A549 (cell line): ENCODE results near the gene BMERB1. TPM values are rescaled to one million over a fixed set of nuclear protein-coding genes. Genes with fewer than 3 reads are reported as not detected.

Experiments
- ATAC-seq, 2 experiments: fragments of 200-7000 bp in 1 of 2; fragments of >200 bp in 1 of 2; cut with Nextera tagmentation in 1 of 2; cut with Tn5 transposase in 1 of 2; 3 replicates each; pipeline versions ENCODE4 v1.8.0 to v1.9.1; 2018 to 2020; ENCODE audit warnings: mild to moderate bottlenecking in 1 of 2, moderate library complexity in 1 of 2
- CTCF ChIA-PET: fragments of 300-600 bp; sonication (Branson Sonifier 250); formaldehyde crosslinking; extraction: SDS; loops from one replicate; lab custom pipeline; 2021; ENCODE audit warnings: antibody characterized with exemption, inconsistent platforms; lab: Yijun Ruan, JAX
- POLR2A ChIA-PET: fragments of 350-600 bp; formaldehyde crosslinking; extraction: SDS; loops from one replicate; lab custom pipeline; 2021; ENCODE audit warnings: antibody characterized with exemption, inconsistent platforms; lab: Yijun Ruan, JAX
- DNase-seq, 2 experiments: peaks; one replicate each; pipeline versions ENCODE4 v3.0.0 to v3.0.0-alpha.2; 2011 to 2016; ENCODE audit warnings: low read depth in 1 of 2, low spot score in 1 of 2
- FAIRE-seq: peaks from 2 replicates; lab custom pipeline; 2011; peaks lifted over from hg19 to GRCh38; lab: Jason Lieb, UNC
- H3K27ac ChIP-seq, 2 experiments: fragments of >200 bp; sonication (Bioruptor Twin); formaldehyde crosslinking; 3 replicates each; pipeline ENCODE4 v1.5.1; 2016 to 2017
- H3K4me1 ChIP-seq: fragments of >200 bp; sonication (Bioruptor Twin); formaldehyde crosslinking; 3 replicates; pipeline ENCODE4 v1.6.1; 2016
- H3K4me2 ChIP-seq: fragments of >200 bp; sonication (Bioruptor Twin); formaldehyde crosslinking; 3 replicates; pipeline ENCODE4 v1.6.1; 2016
- H3K4me3 ChIP-seq: fragments of >200 bp; sonication (Bioruptor Twin); formaldehyde crosslinking; 3 replicates; pipeline ENCODE4 v1.5.1; 2016
- H3K9me3 ChIP-seq: fragments of >200 bp; sonication (Bioruptor Twin); formaldehyde crosslinking; 3 replicates; pipeline ENCODE4 v1.6.1; 2016
- CBX2 ChIP-seq: fragments of 200-600 bp; sonication (generic); IDR thresholded peaks from 2 replicates; pipeline ENCODE4 v1.6.1; 2016; ENCODE audit warnings: low read depth, mild to moderate bottlenecking, borderline replicate concordance
- CBX8 ChIP-seq: fragments of 200-600 bp; sonication (generic); IDR thresholded peaks from 2 replicates; pipeline ENCODE4 v1.6.1; 2016
- CEBPB ChIP-seq, 2 experiments: fragments of >200 bp in 1 of 2; sonication (Bioruptor Twin) in 1 of 2; formaldehyde crosslinking in 1 of 2; IDR thresholded peaks; 2 replicates each; pipeline ENCODE4 v1.6.1; 2012 to 2016
- CHD4 ChIP-seq: fragments of 200-600 bp; sonication (generic); IDR thresholded peaks from 2 replicates; pipeline ENCODE4 v1.6.1; 2016; ENCODE audit warnings: antibody characterized with exemption, mild to moderate bottlenecking, borderline replicate concordance
- EHF ChIP-seq: fragments of 250-450 bp; sonication (Bioruptor Pico); IDR thresholded peaks from 2 replicates; pipeline ENCODE4 v1.5.0; 2020; ENCODE audit warnings: mild to moderate bottlenecking
- ELK1 ChIP-seq: fragments of 150-350 bp; IDR thresholded peaks from 2 replicates; pipeline ENCODE4 v1.6.1; 2014; ENCODE audit warnings: low read depth, mild to moderate bottlenecking, low read length
- EP300 ChIP-seq, 2 experiments: fragments of >200 bp; sonication (Bioruptor Twin); formaldehyde crosslinking; IDR thresholded peaks; 2 replicates in 1 of 2; 3 replicates in 1 of 2; pipeline ENCODE4 v1.6.1; 2016 to 2017
- ESRRA ChIP-seq: fragments of 150-350 bp; IDR thresholded peaks from 2 replicates; pipeline ENCODE4 v1.6.1; 2014; ENCODE audit warnings: mild to moderate bottlenecking, low read length, borderline replicate concordance
- FOSL2 ChIP-seq, 2 experiments: fragments of 450-650 bp in 1 of 2; fragments of >200 bp in 1 of 2; sonication (Bioruptor Twin) in 1 of 2; formaldehyde crosslinking; IDR thresholded peaks; 2 replicates each; pipeline versions ENCODE4 v1.5.0 to v1.6.1; 2016 to 2020; ENCODE audit warnings: mild to moderate bottlenecking in 1 of 2, moderate library complexity in 1 of 2
- GATA3 ChIP-seq: IDR thresholded peaks from 2 replicates; pipeline ENCODE4 v1.6.1; 2012; ENCODE audit warnings: borderline replicate concordance
- HEYL ChIP-seq: fragments of 250-450 bp; sonication (Bioruptor Pico); IDR thresholded peaks from 2 replicates; pipeline ENCODE4 v1.8.0; 2021; ENCODE audit warnings: mild to moderate bottlenecking, moderate library complexity
- HMGXB4 ChIP-seq: fragments of 250-450 bp; sonication (Bioruptor Pico); IDR thresholded peaks from 2 replicates; pipeline ENCODE4 v1.5.0; 2021; ENCODE audit warnings: mild to moderate bottlenecking, moderate library complexity, borderline replicate concordance
- HOXB13 ChIP-seq: fragments of 250-450 bp; sonication (Bioruptor Pico); IDR thresholded peaks from 2 replicates; pipeline ENCODE4 v1.5.0; 2020; ENCODE audit warnings: low read depth, mild to moderate bottlenecking, moderate library complexity
- HOXB5 ChIP-seq: fragments of 250-450 bp; sonication (Bioruptor Pico); IDR thresholded peaks from 2 replicates; pipeline ENCODE4 v1.5.0; 2020; ENCODE audit warnings: mild to moderate bottlenecking, moderate library complexity
- KDM1A ChIP-seq: fragments of 200-600 bp; sonication (generic); IDR thresholded peaks from 2 replicates; pipeline ENCODE4 v1.6.1; 2016; ENCODE audit warnings: low read depth, mild to moderate bottlenecking
- KDM5A ChIP-seq: fragments of 200-600 bp; sonication (generic); IDR thresholded peaks from 2 replicates; pipeline ENCODE4 v1.6.1; 2016; ENCODE audit warnings: antibody characterized with exemption, mild to moderate bottlenecking
- MAFK ChIP-seq: fragments of 450-650 bp; IDR thresholded peaks from 2 replicates; pipeline ENCODE4 v1.6.1; 2014; ENCODE audit not compliant: partially characterized antibody
- MAZ ChIP-seq: fragments of 150-350 bp; IDR thresholded peaks from 2 replicates; pipeline ENCODE4 v1.6.1; 2014; ENCODE audit warnings: antibody characterized with exemption, low read depth, low read length, borderline replicate concordance
- MYC ChIP-seq: IDR thresholded peaks from 2 replicates; pipeline ENCODE4 v1.6.1; 2012; ENCODE audit warnings: mild to moderate bottlenecking, inconsistent platforms, low read length, improper control_type of control experiment, borderline replicate concordance
- NFE2L2 ChIP-seq: fragments of 150-350 bp; conservative IDR thresholded peaks from 2 replicates; pipeline ENCODE4 v1.6.1; 2014; ENCODE audit warnings: low read length
- PHF8 ChIP-seq: fragments of 200-600 bp; sonication (generic); IDR thresholded peaks from 2 replicates; pipeline ENCODE4 v1.6.1; 2016; ENCODE audit warnings: low read depth, mild to moderate bottlenecking, antibody characterized with exemption, moderate library complexity, borderline replicate concordance
- POLR2A ChIP-seq: IDR thresholded peaks from 2 replicates; pipeline ENCODE4 v1.6.1; 2012; ENCODE audit warnings: mild to moderate bottlenecking, low read length
- POLR2AphosphoS2 ChIP-seq: conservative IDR thresholded peaks from 2 replicates; pipeline ENCODE4 v1.6.1; 2012; ENCODE audit warnings: low read length, improper control_type of control experiment, inconsistent platforms
- RAD21 ChIP-seq, 2 experiments: fragments of >200 bp in 1 of 2; sonication (Bioruptor Twin) in 1 of 2; formaldehyde crosslinking in 1 of 2; IDR thresholded peaks in 1 of 2; conservative IDR thresholded peaks in 1 of 2; 2 replicates in 1 of 2; 3 replicates in 1 of 2; pipeline ENCODE4 v1.6.1; 2012 to 2018; ENCODE audit warnings: inconsistent platforms in 1 of 2
- RARB ChIP-seq: fragments of 250-450 bp; sonication (Bioruptor Pico); IDR thresholded peaks from 2 replicates; pipeline ENCODE4 v1.8.0; 2021; ENCODE audit warnings: mild to moderate bottlenecking, moderate library complexity
- SMC3 ChIP-seq: fragments of >200 bp; sonication (Bioruptor Twin); formaldehyde crosslinking; IDR thresholded peaks from 3 replicates; pipeline ENCODE4 v1.6.1; 2018; ENCODE audit warnings: inconsistent platforms
- SREBF2 ChIP-seq: fragments of 450-650 bp; IDR thresholded peaks from 2 replicates; pipeline ENCODE4 v1.6.1; 2014; ENCODE audit warnings: mild to moderate bottlenecking, moderate library complexity
- USF2 ChIP-seq: fragments of 450-650 bp; IDR thresholded peaks from 2 replicates; pipeline ENCODE4 v1.6.1; 2014; ENCODE audit warnings: antibody characterized with exemption
- ZNF302 ChIP-seq: fragments of 250-450 bp; sonication (Bioruptor Pico); IDR thresholded peaks from 2 replicates; pipeline ENCODE4 v1.9.0; 2021; ENCODE audit warnings: inconsistent platforms, mild to moderate bottlenecking, moderate library complexity
- WGBS: methylation state at CpG from one replicate; pipeline ENCODE4 v1.1.6; 2017; ENCODE audit errors: missing lambda C conversion rate; 5-methylcytosine and 5-hydroxymethylcytosine counted together
- polyA plus RNA-seq, 4 experiments: library from polyadenylated mRNA; depleted of rRNA in 3 of 4; stranded (reverse); fragments of >200 nt; fragmentation: RNase III in 1 of 4; extraction: RNeasy Plus Mini Kit Qiagen cat#74134 plus additional on column Dnase treatment in 1 of 4; gene quantifications; 2 replicates in 3 of 4; 3 replicates in 1 of 4; pipeline ENCODE4 v1.2.3, GENCODE V29; 2011 to 2017

BMERB1 gene
- polyA plus RNA-seq, 2 of the 4 experiments (the other 2 are of a cell fraction): 44.7 to 48.9 TPM

- ChIA-PET POLR2A (no interaction called here), CTCF (interaction anchor here (1.2 to 12.8 kb wide), 8 partner anchors 9 to 193 kb away, joined by 3 to 112 read pairs (median 6); no protein-coding TSS in a partner anchor)
- H3K4me3 ChIP-seq: no peak overlapping the region
- FAIRE-seq (no peak), ATAC-seq (no peak), DNase-seq (no peak)
- no peak overlapping the region for H3K27ac ChIP-seq
- 83% methylated on average over 6 of the region's 6 CpGs for WGBS
- no peak overlapping the region for H3K4me2 ChIP-seq
- H3K4me1 ChIP-seq: peaks cover 9% of the 10 kb centered on the region
- no peaks in the 10 kb centered on the region for H3K9me3 ChIP-seq
- TF ChIP-seq FOSL2 (IDR thresholded peaks at IDR 0.05): no peak
- no peak for TF ChIP-seq FOSL2 (CRISPR knock-in tag; IDR thresholded peaks at IDR 0.05)
- TF ChIP-seq EHF (CRISPR knock-in tag): no peak
- no peak for TF ChIP-seq HEYL (CRISPR knock-in tag)
- no peak for TF ChIP-seq MAFK
- TF ChIP-seq HMGXB4 (CRISPR knock-in tag): no peak
- no peak for TF ChIP-seq USF2
- TF ChIP-seq CBX2: no peak
- no peak for TF ChIP-seq MAZ
Observed at GRCh38 chr16:15425861-15426260, 8.5 kb upstream of the BMERB1 start.

- ATAC-seq: no peak
- CTCF ChIA-PET: interaction anchor here (0.7 to 12.8 kb wide), 21 partner anchors 10 to 216 kb away, joined by 3 to 112 read pairs (median 4); partner anchors contain the start of gene MARF1
- Histone ChIP-seq H3K4me3 (no peak overlapping the region), H3K9me3 (no peaks in the 10 kb centered on the region), H3K4me2 (no peak overlapping the region), H3K27ac (peak overlapping the region in 1 of 2 experiments; percentile 83; a peak in 3 of 6 replicates), H3K4me1 (peaks cover 9% of the 10 kb centered on the region)
- FAIRE-seq: no peak
- WGBS: 75% methylated on average over 6 of the region's 6 CpGs
- no peak for TF ChIP-seq CHD4
- no peak for TF ChIP-seq CBX8
- TF ChIP-seq HOXB13: no peak
- no peak for DNase-seq
- POLR2A ChIA-PET: no interaction called here
Observed at GRCh38 chr16:15426796-15427195, 7.6 kb upstream of the BMERB1 start.

GRCh38 chr16:15427648-15428239, 6.6 kb upstream of the BMERB1 start:
- 8% methylated on average over 4 of the region's 8 CpGs for WGBS
- H3K27ac ChIP-seq: peak overlapping the region; percentile 67 to 83
- H3K9me3 ChIP-seq: no peaks in the 10 kb centered on the region
- ChIA-PET CTCF (interaction anchor here (0.6 to 12.8 kb wide), 27 partner anchors 11 to 287 kb away, joined by 3 to 112 read pairs (median 4); partner anchors contain the start of gene MARF1), POLR2A (no interaction called here)
- peak; percentile 71 to 82 for DNase-seq
- no peak for FAIRE-seq
- H3K4me2 ChIP-seq: peak overlapping the region; percentile 54
- ATAC-seq: peak; percentile 88 to 94
- H3K4me3 ChIP-seq: no peak overlapping the region
- peaks cover 9% of the 10 kb centered on the region for H3K4me1 ChIP-seq
- no peak for TF ChIP-seq ZNF302 (CRISPR knock-in tag)
- no peak for TF ChIP-seq SREBF2
- no peak for TF ChIP-seq ESRRA
- no peak for TF ChIP-seq GATA3
- no peak for TF ChIP-seq CHD4
- no peak for TF ChIP-seq EHF (CRISPR knock-in tag)
- no peak; a peak in 1 of 4 replicates for TF ChIP-seq CEBPB (IDR thresholded peaks at IDR 0.05)
- no peak for TF ChIP-seq KDM1A
- TF ChIP-seq RARB (CRISPR knock-in tag): no peak
- TF ChIP-seq RAD21 (conservative IDR thresholded peaks at IDR 0.05 in 1 of 2, IDR thresholded peaks at IDR 0.05 in 1 of 2): peak; percentile 81 to 82
- peak; percentile 52 for TF ChIP-seq MAFK
- no peak for TF ChIP-seq NFE2L2
- TF ChIP-seq HOXB5 (CRISPR knock-in tag): no peak
- no peak for TF ChIP-seq POLR2AphosphoS2
- TF ChIP-seq KDM5A: no peak
- no peak for TF ChIP-seq ELK1
- no peak for TF ChIP-seq HMGXB4 (CRISPR knock-in tag)
- TF ChIP-seq SMC3: peak; percentile 94
- TF ChIP-seq EP300 (IDR thresholded peaks at IDR 0.05): no peak
- peak; percentile 30; the same call in 1 of the 2 replicates for TF ChIP-seq MYC
- no peak for TF ChIP-seq PHF8
- no peak for TF ChIP-seq POLR2A
